ENCODE results near the gene C1RL.

The C1RL gene

GRCh38 chr12:7108796-7109571 lies at the start of gene C1RL:
Gene C1RL (minus strand): TSS chr12:7109214. CDS start chr12:7109180, 34 bp downstream.
- DNase-seq, result peak; percentile 44 to 77 (median 68)

GRCh38 chr12:7157391-7157790 lies 48.4 kb upstream of the C1RL start:
- DNase-seq, result no peak

- no peak for DNase-seq
These were observed 47.5 kb upstream of the C1RL start for GRCh38 chr12:7156259-7157197.

GRCh38 chr12:7155471-7156034 lies 46.5 kb upstream of the C1RL start:
- DNase-seq, result no peak

GRCh38 chr12:7154901-7155470 lies 46.0 kb upstream of the C1RL start:
- DNase-seq, result no peak

GRCh38 chr12:7154042-7154441 lies 45.0 kb upstream of the C1RL start:
- no peak for DNase-seq

- no peak for DNase-seq
These were observed 43.8 kb upstream of the C1RL start for GRCh38 chr12:7152818-7153217.

GRCh38 chr12:7151532-7151931 lies 42.5 kb upstream of the C1RL start:
- DNase-seq, result no peak

- DNase-seq, result no peak
These were observed 41.8 kb upstream of the C1RL start for GRCh38 chr12:7150841-7151240.

GRCh38 chr12:7150356-7150755 lies 41.3 kb upstream of the C1RL start:
- DNase-seq, result no peak

GRCh38 chr12:7146906-7147305 lies 37.9 kb upstream of the C1RL start:
- no peak for DNase-seq

- DNase-seq, result no peak
These were observed 37.2 kb upstream of the C1RL start for GRCh38 chr12:7146228-7146627.

- no peak for DNase-seq
These were observed 36.7 kb upstream of the C1RL start for GRCh38 chr12:7145671-7146070.

GRCh38 chr12:7144414-7145120 lies 35.6 kb upstream of the C1RL start:
- DNase-seq, result peak in 2 of 6 experiments; percentile 21 to 40

- no peak for DNase-seq
These were observed 34.5 kb upstream of the C1RL start for GRCh38 chr12:7143564-7143963.

GRCh38 chr12:7142809-7143465 lies 33.9 kb upstream of the C1RL start:
- DNase-seq, result no peak

- DNase-seq, result peak; percentile 13 to 58 (median 40)
These were observed 33.1 kb upstream of the C1RL start for GRCh38 chr12:7142056-7142644.

- DNase-seq, result no peak
These were observed 32.5 kb upstream of the C1RL start for GRCh38 chr12:7141351-7142005.

- no peak for DNase-seq
These were observed 30.2 kb upstream of the C1RL start for GRCh38 chr12:7139200-7139599.

GRCh38 chr12:7137908-7138307 lies 28.9 kb upstream of the C1RL start:
- DNase-seq, result no peak

GRCh38 chr12:7136676-7137075 lies 27.7 kb upstream of the C1RL start:
- DNase-seq, result no peak
